NCI-H1694 treated with DMSO at 0.1 percent for 48 hours (cell line): ENCODE results near the gene DNAJA3.
"Not testable (repeated sequence)": the region's sequence is repeated elsewhere in the genome, so short reads cannot be mapped to it uniquely, and the experiment has no call there.

Experiments used
- DNase-seq: peaks from one replicate; lab custom pipeline; 2025; lab: John Stamatoyannopoulos, UW

Gene DNAJA3

GRCh38 chr16:4387781-4388180, 37.9 kb upstream of the DNAJA3 start:
- DNase-seq, result no peak

DNA sequence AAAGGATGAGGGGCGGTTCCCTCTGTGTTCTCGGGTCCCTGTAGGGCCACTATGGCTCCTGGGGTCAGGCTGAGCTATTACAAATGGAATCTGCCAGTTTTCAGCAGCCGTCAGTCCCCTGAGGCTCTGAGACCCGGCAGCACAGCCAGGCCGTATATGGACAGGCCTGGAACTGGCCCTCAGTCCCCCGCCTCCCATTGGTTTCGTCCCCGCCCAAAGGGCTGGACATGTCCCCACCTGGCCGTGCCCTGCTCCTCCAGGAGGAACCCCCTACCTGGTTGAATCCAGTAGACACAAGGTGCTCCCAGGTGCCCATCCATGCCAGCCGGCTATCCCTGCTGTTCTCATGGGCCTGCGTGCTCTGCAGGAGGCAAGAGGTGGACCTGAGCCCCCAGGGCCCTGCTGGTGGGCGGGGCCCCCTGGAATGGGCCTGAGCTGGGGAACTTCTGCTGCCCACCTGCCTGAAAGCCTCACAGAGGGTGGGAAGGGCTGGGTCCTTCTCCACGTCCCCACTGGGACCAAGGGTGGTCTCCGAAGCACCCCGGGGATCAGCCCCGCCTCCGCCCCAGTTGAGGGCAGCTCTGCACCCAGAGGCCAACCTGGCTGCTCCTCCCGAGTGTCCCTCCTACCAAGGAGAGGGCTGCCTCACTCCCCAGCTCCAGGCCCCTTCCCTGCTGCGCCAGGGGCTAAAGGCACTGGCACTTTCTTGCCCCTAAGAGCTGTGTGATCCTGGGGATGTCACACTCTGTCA, 37.2 kb upstream of the DNAJA3 start:
- no peak for DNase-seq

DNA sequence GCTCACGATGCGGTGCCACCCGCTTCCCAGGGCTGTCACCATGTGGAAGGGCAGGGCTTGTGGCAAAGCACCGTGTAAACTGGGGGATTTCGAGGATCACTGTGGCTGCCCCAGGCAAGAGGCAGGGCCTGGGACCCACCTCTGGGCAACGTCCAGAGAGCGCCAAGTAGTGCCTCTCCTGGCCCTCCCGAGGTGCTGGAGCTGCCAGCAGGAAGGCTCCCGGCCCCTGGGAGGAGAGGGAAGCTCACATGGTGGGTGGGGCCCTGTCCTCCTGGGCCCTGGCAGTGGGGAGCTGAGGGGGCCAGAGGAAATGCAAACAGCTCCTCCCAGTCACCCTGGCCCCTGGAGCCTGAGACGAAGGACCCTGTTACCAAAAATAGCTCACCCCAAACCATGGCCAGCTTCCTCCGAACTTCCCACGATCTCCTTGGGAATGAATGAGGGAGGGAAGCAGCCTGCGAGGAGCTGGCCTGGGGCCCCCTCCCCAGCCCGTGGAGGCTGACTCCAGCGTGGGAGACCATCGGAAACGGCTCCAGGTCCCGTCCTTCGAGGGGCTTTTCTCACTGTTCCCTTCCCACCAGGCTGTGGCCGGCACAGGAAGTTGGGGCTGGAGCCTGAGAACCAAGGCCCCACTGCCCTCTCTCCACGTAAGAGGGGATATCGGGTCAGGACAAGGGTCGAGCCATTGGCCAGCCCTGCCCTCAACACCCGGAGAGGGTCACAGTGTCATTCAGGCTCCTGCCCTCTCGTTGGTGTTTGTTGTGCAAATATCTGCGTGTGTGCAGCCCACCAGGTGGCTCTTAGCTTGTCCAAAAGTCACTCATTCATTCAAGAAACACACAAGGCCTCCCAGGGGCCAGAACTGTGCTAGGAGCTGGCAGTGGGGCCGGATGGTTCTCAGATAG, 36.4 kb upstream of the DNAJA3 start:
- DNase-seq, result no peak

GRCh38 chr16:4390266-4391260, 35.1 kb upstream of the DNAJA3 start:
- DNase-seq, result no peak

DNA sequence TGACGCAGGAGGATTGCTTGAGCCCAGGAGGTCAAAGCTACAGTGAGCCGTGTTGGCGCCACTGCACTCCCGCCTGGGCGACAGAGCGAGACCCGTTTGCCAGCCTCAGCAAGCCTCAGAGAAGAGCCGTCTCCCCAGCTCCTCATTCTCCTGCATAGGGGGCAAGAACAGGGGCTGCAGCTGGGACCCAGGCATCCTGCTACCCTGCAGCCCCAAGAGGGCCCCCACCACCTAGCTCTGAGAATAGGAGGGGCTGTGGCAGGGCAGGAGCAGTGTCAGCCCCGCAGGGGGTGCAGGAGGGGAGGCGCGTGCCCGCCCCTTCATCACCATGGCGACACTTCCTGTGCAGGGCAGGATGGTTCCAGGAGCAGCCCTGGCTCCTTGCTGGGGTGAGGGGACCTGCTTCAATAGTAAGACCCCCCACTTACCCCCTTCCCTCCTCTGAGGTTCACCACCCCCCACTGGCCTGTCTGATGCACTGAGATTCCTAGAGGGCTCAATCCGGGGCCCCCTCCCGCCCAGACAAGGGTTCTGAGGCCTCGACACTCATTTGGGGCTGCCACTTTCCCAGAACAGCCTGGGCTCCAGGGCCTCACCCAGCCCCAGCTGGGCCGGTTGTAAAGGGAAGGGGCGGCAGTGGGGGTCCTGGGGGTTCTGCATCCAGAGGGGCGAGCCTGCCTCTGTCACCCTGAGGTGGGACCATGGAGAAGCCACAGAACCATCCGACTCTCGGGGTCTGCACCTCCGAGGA, 33.9 kb upstream of the DNAJA3 start:
- DNase-seq, result no peak

DNA sequence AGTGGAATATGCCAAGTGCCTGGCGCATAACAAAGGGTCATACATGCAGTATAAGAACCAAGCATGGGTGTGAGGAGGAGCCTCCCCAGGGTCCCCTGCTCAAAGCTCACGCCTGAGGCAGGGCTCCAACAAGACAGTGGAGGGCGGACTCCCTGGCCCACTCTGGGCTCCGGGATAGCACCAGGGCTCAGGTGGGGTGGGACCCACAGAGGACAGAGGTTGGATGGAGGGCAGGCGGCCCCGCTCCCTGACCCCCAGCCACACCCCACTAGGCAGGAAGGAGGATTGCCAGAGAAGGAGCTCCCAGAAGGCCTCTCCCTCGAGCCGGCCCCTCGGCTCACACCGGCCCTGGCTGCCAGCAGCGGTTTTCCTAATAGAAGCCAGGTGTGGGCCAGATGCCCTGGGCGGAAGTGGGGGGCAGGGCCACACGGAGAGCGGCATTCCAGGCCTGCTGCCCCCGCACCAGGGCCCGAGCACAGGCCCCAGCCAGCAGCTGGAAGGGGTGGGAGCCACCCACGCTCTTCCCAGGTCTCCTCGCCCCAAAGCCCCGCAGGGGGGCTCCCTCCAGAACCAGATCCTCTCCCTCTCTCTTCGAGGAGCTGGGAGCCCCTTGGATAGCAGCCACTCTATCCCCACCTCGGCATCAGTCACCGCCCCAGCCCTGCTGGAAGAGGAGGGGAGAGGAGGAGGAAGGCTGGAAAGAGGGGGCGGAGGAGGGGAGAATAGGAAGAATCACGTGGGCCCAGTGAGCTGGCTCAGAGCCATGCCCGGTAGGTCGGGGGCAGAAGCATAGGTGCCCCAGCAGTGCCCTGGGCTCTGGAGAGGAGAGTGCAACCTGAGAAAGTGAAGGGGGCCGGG, 33.1 kb upstream of the DNAJA3 start:
- no peak for DNase-seq

DNA sequence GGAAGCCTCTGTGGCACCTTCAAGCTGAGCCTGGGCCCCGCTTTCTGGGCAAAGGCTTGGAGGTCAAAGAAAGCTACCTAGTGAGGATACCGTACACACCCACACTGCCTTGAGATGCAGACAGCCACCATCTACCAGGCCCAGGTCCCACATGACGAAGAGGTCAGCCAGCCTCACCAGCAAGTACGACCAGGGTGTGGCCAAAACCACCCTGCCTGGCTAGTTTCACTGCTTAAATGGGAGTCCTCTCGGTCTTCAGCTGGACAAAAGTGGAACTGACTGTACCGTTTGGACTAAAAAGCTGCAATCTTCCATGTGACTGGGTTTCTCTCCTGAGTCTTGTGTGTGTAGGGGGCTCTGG, 32.4 kb upstream of the DNAJA3 start:
- DNase-seq, result no peak

DNA sequence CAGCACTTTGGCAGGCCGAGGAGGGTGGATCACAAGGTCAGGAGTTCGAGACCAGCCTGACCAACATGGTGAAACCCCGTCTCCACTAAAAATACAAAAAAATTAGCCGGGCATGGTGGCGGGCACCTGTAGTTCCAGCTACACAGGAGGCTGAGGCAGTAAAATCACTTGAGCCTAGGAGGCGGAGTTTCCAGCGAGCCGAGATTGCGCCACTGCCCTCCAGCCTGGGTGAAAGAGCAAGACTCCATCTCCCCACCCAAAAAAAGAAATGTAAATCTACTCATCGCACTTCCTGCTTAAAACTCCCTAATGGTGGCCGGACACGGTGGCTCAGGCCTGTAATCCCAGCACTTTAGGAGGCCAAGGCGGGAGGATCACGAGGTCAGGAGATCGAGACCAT, 31.8 kb upstream of the DNAJA3 start:
- DNase-seq, result not testable (repeated sequence)

DNA sequence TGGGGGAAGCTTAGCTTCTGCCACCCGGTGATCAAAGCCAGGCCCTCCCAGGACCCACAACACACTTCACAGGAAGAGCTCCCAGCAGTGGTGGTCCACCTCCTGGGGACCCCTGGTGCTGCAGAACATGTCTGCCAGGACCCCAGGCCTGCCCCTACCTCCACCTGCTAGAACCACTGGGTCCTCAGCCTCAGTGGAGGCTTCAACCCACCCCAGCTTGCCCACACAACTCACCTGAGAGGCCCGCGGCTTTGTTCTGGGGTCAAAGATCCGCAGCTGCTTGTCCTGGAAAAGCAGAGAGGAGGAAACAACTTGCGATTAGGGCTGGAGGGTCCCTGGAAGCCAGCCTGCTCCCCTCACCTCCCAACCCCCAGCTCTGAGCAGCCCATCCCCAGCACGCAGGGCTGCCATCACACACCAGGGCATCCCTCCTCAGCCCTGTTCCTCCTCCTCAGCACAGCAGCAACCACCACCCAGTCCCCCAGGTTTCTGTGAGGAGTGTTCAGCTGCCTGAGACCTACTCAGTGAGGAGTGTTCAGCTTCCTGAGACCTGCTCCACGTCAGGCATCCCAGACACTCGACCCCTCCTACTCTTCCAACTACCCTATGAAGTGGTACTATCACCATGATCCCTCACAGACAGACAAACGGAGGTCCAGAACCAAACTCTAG, 30.5 kb upstream of the DNAJA3 start:
- DNase-seq, result no peak

DNA sequence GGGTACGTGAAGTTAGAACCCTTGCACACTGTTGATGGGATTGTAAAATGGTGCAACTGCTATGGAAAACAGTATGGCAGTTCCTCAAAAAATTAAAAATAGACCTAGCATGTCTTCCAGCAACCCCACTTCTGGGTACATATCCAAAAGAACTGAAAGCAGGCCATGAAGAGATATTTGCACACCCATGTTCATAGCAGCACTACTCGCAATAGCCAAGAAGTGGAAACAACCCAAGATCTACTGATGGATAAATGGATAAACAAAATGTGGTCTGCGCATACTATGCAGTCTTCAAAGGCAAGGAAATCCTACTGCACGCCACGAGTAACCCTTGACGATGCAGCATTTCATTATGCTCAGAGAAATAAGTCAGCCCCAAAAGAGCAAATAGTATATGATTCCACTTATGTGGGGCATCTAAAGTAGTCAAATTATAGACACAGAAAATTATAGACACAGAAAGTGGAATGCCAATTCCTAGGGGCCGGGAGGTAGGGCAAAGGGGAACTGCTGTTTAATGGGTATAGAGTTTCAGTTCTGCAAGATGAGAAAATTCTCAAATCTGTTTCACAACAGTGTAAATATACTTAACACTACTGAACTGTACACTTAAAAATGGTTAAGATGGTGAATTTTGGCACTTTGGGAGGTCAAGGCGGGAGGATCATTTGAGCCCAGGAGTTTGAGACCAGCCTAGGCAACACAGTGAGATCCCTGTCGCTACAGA, 26.5 kb upstream of the DNAJA3 start:
- no peak for DNase-seq

GRCh38 chr16:4401094-4401501, 24.6 kb upstream of the DNAJA3 start:
- DNase-seq, result peak; percentile 14

DNA sequence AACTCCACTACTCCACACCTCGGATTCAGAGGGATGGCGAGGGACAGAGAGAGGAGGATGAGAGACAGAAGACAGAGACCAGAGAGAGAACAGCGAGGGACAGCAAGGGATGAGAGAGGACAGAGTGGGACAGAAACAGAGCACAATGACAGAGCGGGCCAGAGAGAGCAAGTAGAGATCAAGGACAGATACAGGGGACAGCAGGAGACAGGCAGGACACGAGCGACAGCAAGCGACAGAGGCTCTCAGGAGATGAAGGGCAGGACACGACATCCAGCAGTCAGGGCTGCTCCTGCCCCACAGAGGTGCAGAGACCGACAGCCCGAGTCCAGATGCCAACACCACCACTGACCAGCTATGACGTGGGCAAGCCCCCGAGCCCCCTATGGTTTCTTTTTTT, 24.2 kb upstream of the DNAJA3 start:
- DNase-seq, result no peak

DNA sequence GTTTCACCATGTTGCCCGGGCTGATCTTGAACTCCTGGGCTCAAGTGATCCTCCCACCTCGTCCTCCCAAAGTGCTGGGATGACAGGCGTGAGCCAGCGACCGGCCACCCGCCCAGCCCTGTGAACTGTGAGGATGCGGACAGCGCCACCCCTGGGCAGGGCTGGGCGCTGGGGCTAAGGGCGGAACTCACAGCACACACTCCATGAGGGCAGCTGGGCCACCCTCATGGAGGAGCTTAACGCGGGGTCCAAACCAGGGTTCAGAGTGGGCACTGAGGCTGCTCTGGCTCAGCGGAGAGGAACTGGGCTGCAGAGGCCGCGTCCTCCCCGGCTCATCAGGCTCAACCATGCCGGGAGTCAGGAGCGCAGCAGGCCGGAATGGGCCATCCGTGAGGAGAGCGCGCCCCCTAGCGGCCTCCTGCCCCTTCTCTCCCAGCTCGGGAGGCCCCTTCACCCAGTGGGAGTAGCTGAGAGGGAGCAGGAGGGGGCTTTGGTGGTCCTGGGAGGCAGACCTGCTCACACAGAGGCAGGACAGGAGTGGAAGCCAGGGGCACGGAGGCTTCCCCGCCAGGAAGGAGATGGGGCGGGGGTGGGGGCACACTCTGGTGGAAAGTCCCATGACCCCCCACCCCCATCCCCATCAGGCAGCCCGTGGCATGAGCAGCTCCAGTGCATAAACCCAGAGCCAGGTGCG, 23.1 kb upstream of the DNAJA3 start:
- peak; percentile 16 for DNase-seq

- no peak for DNase-seq
Measured at GRCh38 chr16:4403133-4403949, 22.3 kb upstream of the DNAJA3 start.

- DNase-seq, result peak; percentile 51
Measured at GRCh38 chr16:4404247-4404966, 21.3 kb upstream of the DNAJA3 start.

DNA sequence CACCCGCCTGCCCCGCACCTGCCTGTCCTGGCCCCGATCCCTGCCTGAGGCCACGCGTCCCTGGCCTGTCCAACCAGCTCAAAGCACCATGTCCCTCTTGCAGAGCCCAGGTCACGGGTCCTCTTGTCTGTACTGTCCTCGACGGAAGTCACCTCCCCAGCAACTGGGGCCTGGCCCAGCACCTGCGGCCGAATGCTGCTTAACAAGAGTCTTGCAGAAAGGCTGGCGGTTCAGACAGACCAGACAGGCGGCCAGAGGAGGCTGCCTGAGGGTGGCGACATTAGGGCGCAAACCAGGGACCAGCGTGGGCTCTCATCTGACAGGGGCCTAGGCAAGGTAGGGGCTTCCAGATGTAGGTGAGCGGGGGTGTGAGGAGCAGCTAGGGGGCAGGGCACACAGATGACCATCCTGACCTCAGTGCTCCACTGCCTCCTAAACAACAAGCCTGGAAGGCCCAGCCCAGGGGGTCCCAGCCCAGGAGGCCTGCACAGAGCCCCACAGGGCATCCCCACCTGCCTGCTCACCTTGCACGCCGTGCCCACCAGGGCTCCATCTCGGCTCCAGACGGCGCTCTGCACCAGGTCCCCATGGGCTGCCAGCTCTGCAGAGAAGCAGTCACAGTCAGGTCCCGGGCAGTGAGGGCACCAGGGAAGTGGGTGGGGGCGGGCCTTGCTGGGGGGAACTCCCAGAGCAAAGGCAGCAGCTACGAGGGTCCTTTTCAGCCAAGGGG, 20.5 kb upstream of the DNAJA3 start:
- no peak for DNase-seq
